HG02798 (cell line): ENCODE data around the gene MCAT.

Source experiments
- ATAC-seq: cut with Tn5 transposase; IDR thresholded peaks from one replicate; pipeline ENCODE4 v1.9.1; 2021; ENCODE audit warnings: mild to moderate bottlenecking; ENCODE audit not compliant: unreplicated experiment, poor library complexity

MCAT gene

GRCh38 chr22:43173566-43173965 is 30.4 kb upstream of the MCAT start:
- no peak for ATAC-seq

GRCh38 chr22:43172191-43172590 is 29.0 kb upstream of the MCAT start:
- no peak for ATAC-seq

- no peak for ATAC-seq
Measured at GRCh38 chr22:43171607-43172006, 28.4 kb upstream of the MCAT start.

- ATAC-seq, result no peak
Measured at GRCh38 chr22:43171019-43171491, 27.9 kb upstream of the MCAT start.

GRCh38 chr22:43170131-43170480 is 26.9 kb upstream of the MCAT start:
- no peak for ATAC-seq

- no peak for ATAC-seq
Measured at GRCh38 chr22:43169310-43170130, 26.3 kb upstream of the MCAT start.

GRCh38 chr22:43168471-43169309 is 25.5 kb upstream of the MCAT start:
- ATAC-seq, result no peak

- no peak for ATAC-seq
Measured at GRCh38 chr22:43167001-43167589, 23.9 kb upstream of the MCAT start.

GRCh38 chr22:43166132-43166930 is 23.1 kb upstream of the MCAT start:
- ATAC-seq, result no peak

- no peak for ATAC-seq
Measured at GRCh38 chr22:43164636-43165035, 21.4 kb upstream of the MCAT start.

GRCh38 chr22:43163241-43163795 is 20.1 kb upstream of the MCAT start:
- no peak for ATAC-seq

- ATAC-seq, result no peak
Measured at GRCh38 chr22:43162412-43163150, 19.4 kb upstream of the MCAT start.

- ATAC-seq, result no peak
Measured at GRCh38 chr22:43160497-43161126, 17.4 kb upstream of the MCAT start.

- ATAC-seq, result no peak
Measured at GRCh38 chr22:43159484-43160178, 16.4 kb upstream of the MCAT start.

- no peak for ATAC-seq
Measured at GRCh38 chr22:43158778-43159483, 15.7 kb upstream of the MCAT start.

GRCh38 chr22:43157874-43158546 is 14.8 kb upstream of the MCAT start:
- ATAC-seq, result no peak

- no peak for ATAC-seq
Measured at GRCh38 chr22:43156413-43156812, 13.2 kb upstream of the MCAT start.
